Stimulated activated CD4-positive, alpha-beta T cell treated with anti-CD3 and anti-CD28 coated beads, Interleukin-2, amount 100 ng/mL, for 48 hours (primary cell): ENCODE measurements around the gene NT5C2.
"Not testable (repeated sequence)": the region's sequence is repeated elsewhere in the genome, so short reads cannot be mapped to it uniquely, and the experiment has no call there.

Experiments used
- DNase-seq, 2 donors: peaks; one replicate each; pipeline ENCODE4 v3.0.0-alpha.2; 2020

NT5C2 gene

GRCh38 chr10:103157246-103157645 lies 35.8 kb downstream of the NT5C2 start:
- DNase-seq: no peak

DNA sequence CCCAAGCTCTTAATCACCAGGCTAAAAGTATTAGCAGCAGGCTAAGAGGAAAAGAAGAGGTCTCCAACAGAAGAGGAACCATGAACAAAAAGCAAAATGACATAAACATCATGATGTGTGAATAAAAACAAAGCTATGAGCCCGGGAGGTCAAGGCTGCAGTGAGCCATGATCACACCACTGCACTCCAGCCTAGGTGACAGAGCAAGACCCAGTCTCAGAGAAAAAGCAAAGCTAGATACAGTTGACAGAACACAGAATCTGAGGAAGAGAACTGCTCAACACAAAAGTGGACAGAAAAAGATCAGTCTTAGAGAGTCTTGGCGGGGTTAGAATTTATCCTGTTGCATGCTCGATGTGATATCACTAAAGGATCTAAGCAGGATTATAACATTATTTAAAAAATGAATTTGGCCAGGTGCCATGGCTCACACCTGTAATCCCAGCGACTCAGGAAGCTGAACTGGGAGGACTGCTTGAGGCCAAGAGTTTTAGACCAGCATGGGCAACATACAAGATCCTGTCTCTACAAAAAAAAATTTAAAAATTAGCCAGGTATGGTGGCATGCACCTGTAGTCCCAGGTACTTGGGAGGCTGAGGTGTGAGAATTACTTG lies 37.5 kb downstream of the NT5C2 start:
- no peak for DNase-seq

GRCh38 chr10:103154521-103155299 lies 38.4 kb downstream of the NT5C2 start:
- no peak for DNase-seq

DNA sequence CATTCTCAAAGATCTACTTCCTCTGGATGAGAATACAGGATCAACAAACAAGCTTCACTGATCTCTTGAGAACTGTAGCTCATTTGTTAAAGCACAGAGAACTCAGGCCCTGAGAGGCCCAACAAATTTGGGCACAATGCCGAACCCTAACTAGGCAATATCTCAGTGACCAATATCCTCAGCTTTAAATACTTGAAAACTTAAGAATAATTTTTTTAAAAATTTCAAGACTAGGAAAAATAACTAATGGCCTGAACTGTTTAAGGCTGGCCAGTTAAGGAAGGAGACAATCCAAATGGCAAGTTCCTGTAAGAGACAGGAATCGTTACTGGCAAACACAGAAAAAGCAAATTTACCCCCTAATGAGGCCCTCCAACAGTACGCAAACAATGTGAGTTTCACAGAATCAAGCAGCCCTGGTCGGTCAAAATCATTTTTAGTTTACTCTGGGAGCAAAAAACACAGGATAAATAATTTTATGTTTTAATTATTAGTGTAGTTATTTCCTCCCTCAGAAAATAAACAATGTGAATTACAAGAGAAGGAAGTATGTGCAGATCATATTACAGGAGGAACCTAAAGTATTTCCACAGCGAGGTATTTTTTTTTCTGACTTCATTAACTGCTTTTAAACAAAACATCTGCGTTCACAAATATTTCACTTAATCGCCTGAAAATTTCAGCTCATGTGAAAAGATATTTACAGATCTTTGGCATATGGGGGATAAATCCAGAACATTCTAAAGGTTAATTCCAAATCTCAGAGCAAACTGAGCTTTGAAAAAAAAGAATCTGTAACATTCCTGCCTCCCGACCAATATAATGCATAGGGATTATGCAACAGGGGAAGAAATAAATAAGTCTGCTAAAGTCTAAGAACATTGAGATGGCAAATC lies 39.5 kb downstream of the NT5C2 start:
- no peak for DNase-seq

- no peak for DNase-seq
Observed at GRCh38 chr10:103149991-103150622, 43.0 kb downstream of the NT5C2 start.

DNA sequence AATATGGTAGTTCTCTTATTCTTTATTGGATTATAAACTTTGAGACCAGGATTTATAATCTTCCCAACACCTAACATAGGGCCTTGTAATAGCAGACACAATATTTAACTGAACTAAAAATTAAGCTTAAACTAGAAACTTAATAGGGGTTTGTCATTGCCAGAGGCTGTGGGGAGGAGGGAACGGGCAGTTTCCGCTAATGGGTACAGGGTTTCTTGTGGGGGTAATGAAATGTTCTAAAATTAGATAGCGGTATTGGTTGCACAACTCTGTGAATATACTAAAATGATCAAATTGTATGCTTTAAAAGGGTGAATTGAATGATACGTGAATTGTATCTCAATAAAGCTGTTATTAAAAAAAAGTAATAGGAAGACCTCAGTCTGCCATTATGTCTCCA lies 45.4 kb downstream of the NT5C2 start:
- DNase-seq: no peak

DNA sequence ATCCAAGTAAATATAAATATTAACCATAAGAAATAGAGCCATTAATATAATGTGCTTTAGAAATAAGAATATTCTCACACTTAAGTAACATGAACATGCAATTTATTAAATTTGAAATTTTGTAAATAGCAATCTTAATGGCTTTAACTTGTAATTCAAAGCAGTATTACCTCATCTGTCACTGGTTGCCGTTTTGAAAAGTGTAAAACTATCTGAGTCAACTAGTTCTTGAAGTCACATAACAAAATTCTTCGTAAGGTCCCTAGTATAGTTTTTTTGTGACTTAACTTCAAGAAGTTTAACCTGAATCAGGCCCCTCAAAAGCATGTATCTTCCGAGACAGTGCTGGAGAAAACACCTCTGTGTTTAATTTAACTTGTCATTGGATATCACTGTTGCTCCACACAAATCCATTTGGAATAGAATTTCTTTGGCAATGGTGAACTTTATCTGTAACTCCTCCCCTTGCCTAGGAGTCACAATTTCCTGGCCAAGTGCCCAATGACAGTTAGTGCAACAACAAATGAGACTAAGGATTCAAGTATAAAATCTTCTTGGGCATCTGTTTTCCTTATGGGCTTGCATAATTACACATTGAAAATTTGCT lies 47.1 kb downstream of the NT5C2 start:
- DNase-seq: peak in 1 of 2 donors; percentile 13

DNA sequence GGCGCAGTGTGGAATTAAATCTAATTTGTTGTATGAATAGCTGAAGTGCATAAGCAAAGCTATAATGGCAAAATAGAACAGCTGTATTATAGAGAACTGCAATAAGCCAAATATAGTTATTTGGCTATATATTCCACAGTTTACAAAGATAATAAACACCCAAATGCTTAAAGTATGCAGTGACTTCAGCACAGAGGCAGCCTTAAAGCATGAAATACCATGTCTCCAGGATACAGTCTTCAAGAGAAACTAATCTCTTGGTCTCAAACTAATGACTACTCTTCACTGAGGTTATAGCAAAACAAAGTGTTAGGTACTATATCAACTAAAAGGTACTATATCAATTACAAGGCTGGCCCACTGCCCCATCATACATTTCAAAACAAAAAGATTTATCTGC lies 48.0 kb downstream of the NT5C2 start:
- no peak for DNase-seq

- DNase-seq: no peak
Observed at GRCh38 chr10:103144041-103144440, 49.0 kb downstream of the NT5C2 start.

DNA sequence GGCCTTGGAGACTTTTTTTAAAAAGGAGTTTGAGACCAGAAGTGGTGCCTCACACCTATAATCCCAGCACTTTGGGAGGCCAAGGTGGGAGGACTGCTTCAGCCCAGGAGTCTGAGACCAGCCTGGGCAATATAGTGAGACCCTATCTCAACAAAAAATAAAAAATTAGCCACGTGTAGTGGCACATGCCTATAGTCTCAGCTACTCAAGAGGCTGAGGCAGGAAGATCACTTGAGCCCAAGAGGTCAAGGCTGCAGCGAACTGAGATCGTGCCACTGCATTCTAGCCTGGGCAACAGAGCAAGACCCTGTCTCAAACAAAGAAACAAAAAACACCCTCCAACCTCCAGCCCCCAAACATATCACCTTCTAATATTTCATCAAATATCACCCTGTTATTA lies 49.4 kb downstream of the NT5C2 start:
- DNase-seq: not testable (repeated sequence)

DNA sequence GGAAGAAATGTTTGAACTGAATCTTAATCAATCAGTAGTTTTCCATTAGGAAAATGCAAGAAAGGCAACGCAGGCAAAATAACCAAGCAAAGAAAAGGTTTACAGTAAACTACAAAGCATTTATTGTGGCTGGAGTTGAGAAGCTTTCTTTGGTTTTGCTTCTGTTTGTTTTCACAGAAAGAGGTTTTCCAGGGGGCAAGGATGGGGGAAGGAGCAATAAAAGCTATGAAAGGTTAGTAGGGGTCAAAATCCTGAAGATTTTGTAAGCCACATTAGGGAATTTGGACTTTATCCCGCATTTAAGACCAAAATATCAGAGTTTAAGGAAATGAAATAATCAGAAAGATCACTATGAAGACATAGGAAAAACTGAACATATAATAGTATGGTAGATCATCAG lies 51.1 kb downstream of the NT5C2 start:
- no peak for DNase-seq

DNA sequence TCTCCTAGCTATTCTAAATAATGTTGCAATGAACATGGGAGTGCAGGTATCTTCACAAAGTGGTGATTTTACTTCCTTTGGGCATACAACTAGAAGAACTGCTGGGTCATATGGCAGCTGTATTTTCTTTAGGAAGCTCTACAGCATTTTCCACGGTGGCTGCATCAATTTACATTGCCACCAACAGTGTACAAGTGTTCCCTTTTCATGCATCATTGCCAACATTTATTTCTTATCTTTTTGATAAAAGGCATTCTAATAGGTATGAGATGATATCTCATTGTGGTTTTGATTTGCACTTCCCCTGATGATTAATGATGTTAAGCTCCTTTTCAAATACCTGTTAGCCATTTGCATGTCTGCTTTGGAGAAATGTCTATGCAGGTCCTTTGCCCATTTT lies 52.6 kb downstream of the NT5C2 start:
- no peak for DNase-seq

- no peak for DNase-seq
Observed at GRCh38 chr10:103139803-103140202, 53.3 kb downstream of the NT5C2 start.

GRCh38 chr10:103135168-103135567 lies 57.9 kb downstream of the NT5C2 start:
- DNase-seq: peak in 1 of 2 donors; percentile 11

GRCh38 chr10:103130910-103131309 lies 62.2 kb downstream of the NT5C2 start:
- DNase-seq: no peak

GRCh38 chr10:103130180-103130579 lies 62.9 kb downstream of the NT5C2 start:
- not testable (repeated sequence) for DNase-seq

GRCh38 chr10:103127241-103127640 lies 65.8 kb downstream of the NT5C2 start:
- no peak for DNase-seq

DNA sequence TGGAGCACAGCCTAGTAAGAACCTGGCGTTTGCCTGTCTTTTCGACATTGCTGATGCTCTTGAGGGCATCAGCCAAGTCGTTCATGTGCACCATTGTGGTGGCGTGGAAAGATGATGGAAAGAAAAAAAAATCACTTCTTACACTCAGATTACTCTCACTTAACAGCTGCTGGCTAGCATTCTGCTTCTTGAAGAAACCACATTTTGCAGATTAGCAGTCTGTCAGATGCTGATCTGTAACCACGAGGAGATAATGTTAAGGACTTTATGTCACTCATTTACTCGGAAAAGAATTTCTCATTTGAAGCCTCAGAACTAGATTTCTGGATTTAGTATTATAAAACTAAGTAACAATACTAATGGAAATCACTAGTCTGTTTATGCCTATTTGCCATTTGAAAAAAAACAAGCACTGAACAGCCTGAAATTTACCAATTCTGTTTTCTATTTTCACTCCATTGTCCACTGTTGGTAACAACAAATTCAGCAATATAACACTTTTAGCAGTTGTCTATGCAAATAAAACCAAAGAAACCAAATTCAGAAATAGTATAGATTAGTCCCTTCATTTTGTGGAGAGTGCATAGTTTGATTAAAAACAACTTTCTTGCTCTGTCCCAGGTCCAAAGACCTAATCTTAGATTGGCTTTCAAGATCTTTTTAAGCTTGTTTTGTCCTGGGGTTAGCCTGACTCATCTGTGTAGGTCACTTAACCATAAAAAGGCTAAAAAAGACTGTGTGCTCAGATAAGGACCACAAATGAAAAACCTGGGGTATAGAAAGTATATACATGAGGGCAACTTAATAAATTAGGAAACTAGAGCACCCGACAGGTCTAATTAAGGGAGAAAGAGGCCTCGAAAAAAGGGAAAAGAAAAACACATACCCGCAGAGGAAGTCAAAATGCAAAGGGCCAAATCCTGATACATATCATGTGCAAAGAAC lies 67.5 kb downstream of the NT5C2 start:
- no peak for DNase-seq

- peak in 1 of 2 donors; percentile 14 for DNase-seq
Observed at GRCh38 chr10:103124420-103125096, 68.5 kb downstream of the NT5C2 start.

DNA sequence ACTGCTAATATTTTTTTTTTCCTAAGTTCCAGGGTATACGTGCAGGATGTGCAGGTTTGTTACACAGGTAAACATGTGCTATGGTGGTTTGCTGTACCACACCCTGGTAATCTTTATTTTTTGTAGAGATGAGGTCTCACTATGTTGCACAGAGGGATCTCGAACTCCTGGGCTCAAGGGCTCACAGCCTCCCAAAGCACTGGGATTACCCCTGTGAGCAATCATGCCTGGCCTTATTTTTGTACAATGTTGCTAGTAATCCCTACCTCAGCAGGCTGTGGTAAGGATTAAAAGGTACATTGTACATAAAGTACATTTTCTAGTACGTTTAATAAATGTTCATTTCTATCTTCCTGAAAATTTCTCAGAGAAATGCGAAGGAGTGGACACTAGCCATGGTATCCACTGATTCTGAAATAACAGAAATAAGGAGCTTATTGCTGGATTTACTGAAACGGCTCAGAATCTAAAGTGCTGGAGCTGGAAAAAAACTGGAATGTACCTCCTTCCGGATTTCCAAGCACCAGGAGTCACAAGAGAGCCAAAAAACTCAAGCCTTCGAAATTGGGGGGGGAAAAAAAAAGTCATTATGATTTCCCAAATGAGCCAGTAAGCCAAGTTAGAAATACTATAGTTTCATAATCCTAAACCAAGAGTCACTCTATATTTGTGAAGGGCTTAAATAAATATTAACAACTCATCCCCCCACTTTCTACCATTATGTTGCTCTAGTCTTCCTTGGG lies 69.6 kb downstream of the NT5C2 start:
- DNase-seq: no peak
